H1 (cell line): ENCODE data around the gene ACAP2.

Source experiments
- ATF3 ChIP-seq: IDR thresholded peaks from 2 replicates; pipeline ENCODE4 v1.6.1; 2011; ENCODE audit warnings: low read depth, mild to moderate bottlenecking, low read length; ENCODE audit not compliant: insufficient read depth
- CHD2 ChIP-seq: IDR thresholded peaks from 2 replicates; pipeline ENCODE4 v1.6.1; 2012; ENCODE audit warnings: low read length, improper control_type of control experiment
- CREB1 ChIP-seq: IDR thresholded peaks from 2 replicates; pipeline ENCODE4 v1.6.1; 2012; ENCODE audit warnings: inconsistent platforms
- EGR1 ChIP-seq: IDR thresholded peaks from 2 replicates; pipeline ENCODE4 v1.6.1; 2011; ENCODE audit warnings: low read depth, low read length, borderline replicate concordance
- EP300 ChIP-seq, 2 experiments: IDR thresholded peaks; 1 replicate in 1 of 2; 2 replicates in 1 of 2; pipeline ENCODE4 v1.6.1; 2011 to 2012; ENCODE audit warnings: low read depth in 2 of 2, low read length in 2 of 2, mild to moderate bottlenecking in 2 of 2, borderline replicate concordance in 1 of 2, inconsistent platforms in 1 of 2, moderate library complexity in 1 of 2
- EZH2 ChIP-seq: fragments of 200-600 bp; sonication (generic); IDR thresholded peaks from 2 replicates; pipeline ENCODE4 v1.7.1; 2012; ENCODE audit warnings: low read depth, mild to moderate bottlenecking, moderate library complexity, low read length, inconsistent platforms; ENCODE audit not compliant: severe bottlenecking
- GABPA ChIP-seq: IDR thresholded peaks from 2 replicates; pipeline ENCODE4 v1.6.1; 2011; ENCODE audit warnings: mild to moderate bottlenecking, low read length, moderate library complexity, borderline replicate concordance; ENCODE audit not compliant: insufficient read depth
- HDAC2 ChIP-seq, 2 experiments: fragments of 300-600 bp in 1 of 2; sonication (generic) in 1 of 2; IDR thresholded peaks; 2 replicates each; pipeline ENCODE4 v1.6.1; 2011 to 2012; ENCODE audit warnings: low read depth in 2 of 2, low read length in 2 of 2, mild to moderate bottlenecking in 2 of 2, moderate library complexity in 2 of 2, borderline replicate concordance in 1 of 2, inconsistent platforms in 1 of 2
- POLR2A ChIP-seq, 2 experiments: IDR thresholded peaks; 1 replicate in 1 of 2; 2 replicates in 1 of 2; pipeline ENCODE4 v1.6.1; 2011; ENCODE audit warnings: low read depth in 2 of 2, low read length in 2 of 2, mild to moderate bottlenecking in 2 of 2; ENCODE audit errors: control extremely low read depth in 1 of 2
- SIN3A ChIP-seq, 2 experiments: IDR thresholded peaks in 1 of 2; conservative IDR thresholded peaks in 1 of 2; 2 replicates each; pipeline ENCODE4 v1.6.1; 2011 to 2012; ENCODE audit warnings: low read length in 2 of 2, improper control_type of control experiment in 1 of 2, low read depth in 1 of 2, mild to moderate bottlenecking in 1 of 2
- SP1 ChIP-seq: IDR thresholded peaks from 2 replicates; pipeline ENCODE4 v1.6.1; 2011; ENCODE audit warnings: low read depth, low read length
- TEAD4 ChIP-seq: IDR thresholded peaks from 2 replicates; pipeline ENCODE4 v1.6.1; 2012; ENCODE audit warnings: low read depth, low read length, inconsistent platforms, mixed read lengths
- ZNF274 ChIP-seq: IDR thresholded peaks from 2 replicates; pipeline ENCODE4 v1.7.0; 2012; ENCODE audit warnings: low read length, borderline replicate concordance; ENCODE audit errors: extremely low read depth
- TF ChIP-seq, protein P1 (sequence below), 3 experiments: IDR thresholded peaks; 1 replicate in 2 of 3; 2 replicates in 1 of 3; pipeline versions ENCODE4 v1.5.1 to v1.6.1; 2011; ENCODE audit warnings: low read length in 3 of 3, mild to moderate bottlenecking in 3 of 3, inconsistent platforms in 2 of 3, low read depth in 1 of 3, moderate library complexity in 1 of 3; ENCODE audit not compliant: insufficient read depth in 1 of 3; ENCODE audit errors: control extremely low read depth in 1 of 3

DNA sequence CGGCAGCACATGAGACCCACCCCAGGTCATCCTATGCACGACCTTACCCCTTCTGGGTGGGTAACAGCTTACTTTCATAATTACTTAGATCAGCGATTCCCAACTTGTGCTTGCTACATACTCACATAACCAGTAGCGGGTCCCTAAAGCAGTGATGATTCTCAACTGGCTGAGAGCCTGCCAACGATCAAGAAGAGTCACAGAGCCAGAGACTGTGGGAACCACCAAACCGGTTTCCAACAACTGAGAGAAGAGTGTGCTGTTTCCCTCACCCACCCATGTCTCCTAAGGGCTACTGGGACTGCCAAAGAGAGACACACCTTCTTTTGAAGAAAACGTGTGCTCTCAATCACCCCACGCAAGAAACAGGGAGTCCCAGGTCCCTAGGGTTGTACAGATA is 159.9 kb downstream of the ACAP2 start:
- TF ChIP-seq, protein P1, sequence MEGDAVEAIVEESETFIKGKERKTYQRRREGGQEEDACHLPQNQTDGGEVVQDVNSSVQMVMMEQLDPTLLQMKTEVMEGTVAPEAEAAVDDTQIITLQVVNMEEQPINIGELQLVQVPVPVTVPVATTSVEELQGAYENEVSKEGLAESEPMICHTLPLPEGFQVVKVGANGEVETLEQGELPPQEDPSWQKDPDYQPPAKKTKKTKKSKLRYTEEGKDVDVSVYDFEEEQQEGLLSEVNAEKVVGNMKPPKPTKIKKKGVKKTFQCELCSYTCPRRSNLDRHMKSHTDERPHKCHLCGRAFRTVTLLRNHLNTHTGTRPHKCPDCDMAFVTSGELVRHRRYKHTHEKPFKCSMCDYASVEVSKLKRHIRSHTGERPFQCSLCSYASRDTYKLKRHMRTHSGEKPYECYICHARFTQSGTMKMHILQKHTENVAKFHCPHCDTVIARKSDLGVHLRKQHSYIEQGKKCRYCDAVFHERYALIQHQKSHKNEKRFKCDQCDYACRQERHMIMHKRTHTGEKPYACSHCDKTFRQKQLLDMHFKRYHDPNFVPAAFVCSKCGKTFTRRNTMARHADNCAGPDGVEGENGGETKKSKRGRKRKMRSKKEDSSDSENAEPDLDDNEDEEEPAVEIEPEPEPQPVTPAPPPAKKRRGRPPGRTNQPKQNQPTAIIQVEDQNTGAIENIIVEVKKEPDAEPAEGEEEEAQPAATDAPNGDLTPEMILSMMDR (IDR thresholded peaks at IDR 0.05; ENCODE audit: control extremely low read depth in 1 of 3, insufficient read depth in 1 of 3, low read depth in 1 of 3, low read length in 3 of 3) = no peak
- TF ChIP-seq SP1 (no peak), EP300 (IDR thresholded peaks at IDR 0.05; ENCODE audit: borderline replicate concordance in 1 of 2, low read depth in 2 of 2, low read length in 2 of 2) (no peak), EGR1 (no peak), GABPA (no peak), HDAC2 (IDR thresholded peaks at IDR 0.05; ENCODE audit: borderline replicate concordance in 1 of 2, low read depth in 2 of 2, low read length in 2 of 2) (no peak), TEAD4 (no peak), ATF3 (no peak), EZH2 (no peak), SIN3A (conservative IDR thresholded peaks at IDR 0.05 in 1 of 2, IDR thresholded peaks at IDR 0.05 in 1 of 2; ENCODE audit: low read depth in 1 of 2, low read length in 2 of 2) (no peak), CREB1 (no peak), CHD2 (no peak), ZNF274 (no peak), POLR2A (IDR thresholded peaks at IDR 0.05; ENCODE audit: control extremely low read depth in 1 of 2, low read depth in 2 of 2, low read length in 2 of 2) (no peak)
